Stimulated activated naive CD8-positive, alpha-beta T cell treated with anti-CD3 and anti-CD28 coated beads, Interleukin-15, Interleukin-2, amounts not matched to agents 100 ng/mL and 50 ng/mL, for 24 hours (primary cell): Measurements from ENCODE around the gene KDM5C.

Experiments
- H3K27ac Mint-ChIP-seq: one replicate; pipeline ENCODE4 v1.8.0; 2021; ENCODE audit warnings: mild to moderate bottlenecking, mixed read lengths
- H3K27me3 Mint-ChIP-seq: one replicate; pipeline ENCODE4 v1.8.0; 2021; ENCODE audit warnings: mixed read lengths
- H3K36me3 Mint-ChIP-seq: one replicate; pipeline ENCODE4 v1.8.0; 2021; ENCODE audit warnings: low read depth, mixed read lengths
- H3K4me1 Mint-ChIP-seq: one replicate; pipeline ENCODE4 v1.8.0; 2021; ENCODE audit warnings: low read depth, mixed read lengths
- H3K4me3 Mint-ChIP-seq: one replicate; pipeline ENCODE4 v1.8.0; 2021; ENCODE audit warnings: mild to moderate bottlenecking, mixed read lengths
- H3K9me3 Mint-ChIP-seq: one replicate; pipeline ENCODE4 v1.8.0; 2021; ENCODE audit warnings: mixed read lengths

Gene KDM5C

DNA sequence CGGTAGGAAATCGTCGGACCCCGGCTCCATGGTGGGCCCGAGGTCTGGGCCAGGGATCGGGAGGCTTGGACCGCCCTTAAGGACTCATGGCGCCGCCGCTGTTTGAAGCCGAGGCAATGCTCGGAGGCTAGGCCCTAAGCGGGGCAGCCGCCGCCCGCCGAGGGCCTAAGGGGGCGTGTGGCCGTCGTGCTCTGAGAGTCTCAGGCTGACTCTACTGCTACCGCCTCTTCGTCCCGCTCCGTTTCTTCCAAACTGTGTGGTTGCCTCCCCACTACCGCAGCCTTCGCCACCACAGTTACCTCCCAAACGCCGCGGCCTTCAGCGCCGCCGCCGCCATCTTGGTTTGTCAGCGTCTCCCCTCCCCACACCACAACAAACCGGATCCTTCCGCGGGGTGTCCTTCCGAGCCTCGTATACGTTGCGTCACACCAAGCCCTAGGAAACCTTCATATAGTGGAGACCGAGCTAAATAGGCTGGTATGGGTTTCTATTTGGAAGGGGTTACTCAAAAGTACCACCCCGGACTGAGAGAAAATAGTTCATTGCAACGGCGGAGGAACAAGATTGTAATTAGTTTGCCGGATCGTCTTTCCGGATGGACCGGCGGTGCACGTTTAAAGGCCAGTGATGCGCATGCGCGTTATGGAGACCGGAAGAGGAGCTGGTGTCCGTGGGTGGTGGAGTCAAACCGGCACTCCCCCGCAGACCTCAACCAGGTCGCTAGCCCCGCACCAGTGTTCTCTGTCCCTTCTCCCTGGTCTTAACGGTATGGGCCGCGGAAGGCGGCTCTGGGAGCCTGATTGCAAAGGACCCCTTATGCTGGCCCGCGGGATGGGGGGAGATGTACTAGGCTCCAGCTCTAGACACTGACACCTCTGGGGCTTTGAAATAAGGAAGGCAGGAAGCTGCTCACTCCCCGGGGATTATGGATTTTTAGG is at the start of gene KDM5C:
Gene KDM5C, minus strand, starts transcription at position 348 of the 938 bp plus-strand sequence. Its CDS starts 318 bp downstream, at position 30.
- peaks cover 38% of the 10 kb centered on the region for H3K4me1 Mint-ChIP-seq
- peak within 1 kb of the TSS; percentile 94 for H3K4me3 Mint-ChIP-seq
- H3K36me3 Mint-ChIP-seq, result peaks cover 19% of the 10 kb centered on the region
- no peaks in the 10 kb centered on the region for H3K9me3 Mint-ChIP-seq
- no peaks in the 10 kb centered on the region for H3K27me3 Mint-ChIP-seq
- H3K27ac Mint-ChIP-seq, result peak within 1 kb of the TSS; percentile 99

GRCh38 chrX:53272808-53273337 is 47.9 kb upstream of the KDM5C start:
- Mint-ChIP-seq H3K36me3 (no peaks in the 10 kb centered on the region), H3K4me1 (no peaks in the 10 kb centered on the region), H3K27me3 (no peaks in the 10 kb centered on the region), H3K9me3 (no peaks in the 10 kb centered on the region), H3K4me3 (no peak overlapping the region), H3K27ac (no peak overlapping the region)

GRCh38 chrX:53269536-53270107 is 44.6 kb upstream of the KDM5C start:
- H3K9me3 Mint-ChIP-seq, result no peaks in the 10 kb centered on the region
- no peaks in the 10 kb centered on the region for H3K36me3 Mint-ChIP-seq
- H3K4me3 Mint-ChIP-seq, result no peak overlapping the region
- H3K27me3 Mint-ChIP-seq, result no peaks in the 10 kb centered on the region
- H3K27ac Mint-ChIP-seq, result no peak overlapping the region
- H3K4me1 Mint-ChIP-seq, result peaks cover 6% of the 10 kb centered on the region

GRCh38 chrX:53268173-53268572 is 43.2 kb upstream of the KDM5C start:
- Mint-ChIP-seq H3K27ac (no peak overlapping the region), H3K9me3 (no peaks in the 10 kb centered on the region)

DNA sequence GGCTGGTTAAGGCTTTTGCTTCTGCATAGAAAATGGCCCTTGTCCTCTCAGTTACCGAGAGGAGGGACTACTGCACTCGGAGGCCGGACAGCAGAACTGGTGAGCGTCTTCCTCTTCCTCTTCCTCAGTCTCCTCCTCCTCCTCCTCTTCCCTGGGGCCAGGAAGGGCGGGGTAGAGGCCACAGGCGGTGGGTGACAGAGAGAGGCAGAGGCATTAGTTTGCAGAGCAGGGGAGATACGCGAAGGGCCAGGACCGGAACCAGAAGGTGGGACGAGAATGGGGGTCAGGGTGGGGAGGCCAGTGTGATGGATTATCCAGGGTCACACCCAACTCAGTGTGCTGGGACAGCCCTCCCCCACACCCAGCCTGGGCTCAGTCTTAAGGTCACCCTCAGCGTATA is 41.9 kb upstream of the KDM5C start:
- H3K4me1 Mint-ChIP-seq, result peaks cover 32% of the 10 kb centered on the region
- no peaks in the 10 kb centered on the region for H3K9me3 Mint-ChIP-seq
- no peaks in the 10 kb centered on the region for H3K36me3 Mint-ChIP-seq
- no peak overlapping the region for H3K27ac Mint-ChIP-seq
- H3K27me3 Mint-ChIP-seq, result no peaks in the 10 kb centered on the region
- no peak overlapping the region for H3K4me3 Mint-ChIP-seq

More at GRCh38 chrX:53268173-53268572, 43.2 kb upstream of the KDM5C start:
- Mint-ChIP-seq H3K27me3 (no peaks in the 10 kb centered on the region), H3K4me1 (peaks cover 20% of the 10 kb centered on the region), H3K36me3 (no peaks in the 10 kb centered on the region), H3K4me3 (no peak overlapping the region)

- H3K4me1 Mint-ChIP-seq, result peaks cover 39% of the 10 kb centered on the region
- no peaks in the 10 kb centered on the region for H3K9me3 Mint-ChIP-seq
- H3K4me3 Mint-ChIP-seq, result no peak overlapping the region
Measured at GRCh38 chrX:53265771-53266574, 41.0 kb upstream of the KDM5C start.

DNA sequence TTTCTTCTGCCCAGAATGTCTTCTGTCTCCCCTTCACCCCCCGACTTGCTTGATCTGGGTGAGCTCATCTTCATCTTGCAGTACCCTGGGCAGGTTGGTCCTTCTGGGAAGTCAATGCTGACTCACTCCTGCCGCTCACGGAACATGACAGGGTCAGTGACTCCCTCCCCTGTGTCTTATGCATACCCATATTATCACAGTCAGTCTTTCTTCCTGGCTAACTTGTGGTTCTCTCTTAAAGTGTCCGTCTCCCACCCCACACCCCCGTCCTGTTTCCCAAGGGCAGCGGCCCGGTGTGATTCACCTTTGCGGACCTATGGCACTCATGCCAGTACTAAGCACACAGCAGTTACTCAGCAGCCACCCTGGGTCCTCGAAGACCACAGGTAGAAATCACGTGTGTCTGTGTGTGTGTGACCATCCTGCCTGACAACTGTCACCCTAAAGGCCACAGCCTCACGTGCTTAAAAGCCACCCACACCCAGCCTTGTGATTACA is 38.6 kb upstream of the KDM5C start:
- Mint-ChIP-seq H3K4me1 (peaks cover 39% of the 10 kb centered on the region), H3K27ac (peak overlapping the region; percentile 81), H3K4me3 (peak overlapping the region; percentile 70)

More at GRCh38 chrX:53265771-53266574, 41.0 kb upstream of the KDM5C start:
- Mint-ChIP-seq H3K27ac (no peak overlapping the region), H3K36me3 (no peaks in the 10 kb centered on the region), H3K27me3 (no peaks in the 10 kb centered on the region)

DNA sequence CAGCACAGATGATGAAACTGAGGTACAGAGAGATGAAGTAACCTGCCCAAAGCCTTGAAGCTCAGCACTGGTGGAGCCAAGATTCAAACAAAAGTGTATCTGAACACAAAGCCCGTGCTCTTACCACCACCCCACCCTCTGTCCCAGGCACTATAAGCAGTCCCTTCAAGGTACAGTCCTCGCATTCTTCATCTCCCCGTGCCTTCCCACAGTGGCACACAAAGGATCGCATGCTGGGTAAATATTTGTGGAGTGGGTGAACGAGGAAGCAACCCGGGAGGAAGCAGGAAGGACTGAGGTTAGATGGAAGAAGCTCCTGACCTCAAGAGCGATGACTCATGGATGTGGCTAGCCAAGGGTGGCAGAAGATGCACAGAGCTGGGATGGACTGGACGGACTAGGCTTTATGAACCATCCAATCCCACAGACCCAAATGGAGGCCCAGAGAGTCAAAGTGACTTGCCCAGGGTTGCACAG is 37.9 kb upstream of the KDM5C start:
- Mint-ChIP-seq H3K27ac (peak overlapping the region; percentile 67), H3K27me3 (no peaks in the 10 kb centered on the region), H3K4me3 (no peak overlapping the region), H3K36me3 (no peaks in the 10 kb centered on the region), H3K9me3 (no peaks in the 10 kb centered on the region), H3K4me1 (peaks cover 39% of the 10 kb centered on the region)

More for the DNA sequence above, 38.6 kb upstream of the KDM5C start:
- no peaks in the 10 kb centered on the region for H3K36me3 Mint-ChIP-seq
- no peaks in the 10 kb centered on the region for H3K27me3 Mint-ChIP-seq
- no peaks in the 10 kb centered on the region for H3K9me3 Mint-ChIP-seq

DNA sequence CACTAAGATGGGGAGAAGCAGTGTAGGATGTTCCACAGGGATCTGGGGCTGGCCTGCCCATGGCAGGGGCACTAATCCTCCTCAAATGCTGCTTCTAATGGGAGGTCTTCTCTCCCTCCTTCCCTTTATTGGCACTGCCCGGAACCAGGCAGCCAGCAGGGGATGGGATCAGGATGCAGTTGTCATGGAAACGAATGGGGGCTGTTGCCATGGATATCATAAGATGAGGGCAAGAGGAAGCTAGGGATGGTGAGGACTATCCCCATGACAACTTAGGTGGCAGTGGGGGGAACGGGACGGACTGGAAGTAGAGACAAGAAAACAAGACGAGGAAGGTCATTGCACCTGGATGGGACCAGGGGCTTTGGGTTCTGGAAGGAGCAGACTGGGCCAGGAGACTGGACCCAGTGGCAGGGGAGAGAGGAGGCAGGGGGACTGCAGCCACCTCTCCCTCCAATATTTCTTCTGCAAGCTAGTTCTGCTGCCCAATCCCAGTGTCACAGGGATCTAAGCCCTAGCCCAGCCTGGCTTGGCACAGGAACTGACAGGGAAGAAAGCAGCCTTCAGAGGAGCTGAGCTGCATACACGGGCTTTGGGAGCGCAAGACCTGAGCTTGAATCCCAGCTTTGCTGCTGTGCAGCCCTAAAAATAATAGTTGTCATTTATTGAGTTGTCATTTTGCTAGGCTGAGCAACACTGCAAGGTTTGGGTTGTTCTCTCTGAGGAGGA is 37.3 kb upstream of the KDM5C start:
- Mint-ChIP-seq H3K4me3 (peak overlapping the region; percentile 12), H3K4me1 (peaks cover 39% of the 10 kb centered on the region), H3K27me3 (no peaks in the 10 kb centered on the region), H3K9me3 (no peaks in the 10 kb centered on the region), H3K36me3 (no peaks in the 10 kb centered on the region), H3K27ac (peak overlapping the region; percentile 67)

GRCh38 chrX:53261355-53261972 is 36.5 kb upstream of the KDM5C start:
- H3K4me1 Mint-ChIP-seq, result peaks cover 39% of the 10 kb centered on the region
- H3K27me3 Mint-ChIP-seq, result no peaks in the 10 kb centered on the region
- no peak overlapping the region for H3K27ac Mint-ChIP-seq
- no peaks in the 10 kb centered on the region for H3K9me3 Mint-ChIP-seq
- H3K36me3 Mint-ChIP-seq, result no peaks in the 10 kb centered on the region
- no peak overlapping the region for H3K4me3 Mint-ChIP-seq

GRCh38 chrX:53260836-53261235 is 35.8 kb upstream of the KDM5C start:
- no peaks in the 10 kb centered on the region for H3K36me3 Mint-ChIP-seq
- no peak overlapping the region for H3K4me3 Mint-ChIP-seq
- no peak overlapping the region for H3K27ac Mint-ChIP-seq
- H3K4me1 Mint-ChIP-seq, result peaks cover 39% of the 10 kb centered on the region
- H3K27me3 Mint-ChIP-seq, result no peaks in the 10 kb centered on the region
- H3K9me3 Mint-ChIP-seq, result no peaks in the 10 kb centered on the region

GRCh38 chrX:53257670-53258423 is 32.8 kb upstream of the KDM5C start:
- Mint-ChIP-seq H3K27me3 (no peaks in the 10 kb centered on the region), H3K4me3 (no peak overlapping the region), H3K27ac (no peak overlapping the region), H3K36me3 (no peaks in the 10 kb centered on the region), H3K4me1 (peaks cover 16% of the 10 kb centered on the region), H3K9me3 (no peaks in the 10 kb centered on the region)

DNA sequence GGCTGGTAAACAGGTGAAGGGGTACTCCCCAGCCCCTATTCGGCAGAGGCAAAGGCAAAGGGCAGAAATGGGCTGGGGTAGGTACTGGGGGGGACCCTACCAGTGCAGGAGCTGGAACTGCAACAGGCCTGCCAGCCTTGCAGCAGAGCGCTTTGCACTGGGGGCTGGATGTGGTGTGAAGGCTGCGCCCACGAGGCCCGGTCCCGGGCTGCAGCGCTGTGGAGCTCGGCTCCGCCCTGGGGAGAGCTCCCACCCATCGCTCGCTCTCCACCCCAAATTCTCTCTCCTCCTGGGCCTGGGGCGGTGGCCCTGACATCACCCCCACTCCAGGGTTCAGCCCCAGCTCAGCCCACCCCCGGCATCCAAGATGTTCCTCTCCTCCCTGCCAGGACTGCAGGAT is 32.2 kb upstream of the KDM5C start:
- Mint-ChIP-seq H3K27me3 (no peaks in the 10 kb centered on the region), H3K27ac (no peak overlapping the region), H3K9me3 (no peaks in the 10 kb centered on the region), H3K4me3 (no peak overlapping the region), H3K4me1 (peaks cover 10% of the 10 kb centered on the region), H3K36me3 (no peaks in the 10 kb centered on the region)
